ENCODE measurements around the gene B3GNT9.

Gene B3GNT9

GRCh38 chr16:67191411-67191994 lies 40.7 kb upstream of the B3GNT9 start:
- H3K9me2 ChIP-seq (replicated peaks; ENCODE audit: insufficient read depth, low read length): no peaks in the 10 kb centered on the region
- DNase-seq: no peak
- H3K4me3 ChIP-seq (ENCODE audit: low read length): peak overlapping the region; percentile 40; the same call in 1 of the 2 replicates
- peak overlapping the region; percentile 45 for H3K4me2 ChIP-seq (ENCODE audit: low read depth, low read length)
- peaks cover 42% of the 10 kb centered on the region for H3K79me2 ChIP-seq (ENCODE audit: low read length)
- no peaks in the 10 kb centered on the region for H4K20me1 ChIP-seq (ENCODE audit: insufficient read depth, low read length)
- peaks cover 10% of the 10 kb centered on the region; the same call in 1 of the 2 replicates for H3K36me3 ChIP-seq (replicated peaks; ENCODE audit: insufficient read depth, low read length)
- H3K9ac ChIP-seq (ENCODE audit: low read length): no peak overlapping the region; the same call in 1 of the 2 replicates
- peak overlapping the region; percentile 54 for H2AFZ ChIP-seq (ENCODE audit: low read length)
- TF ChIP-seq EZH2 (optimal IDR thresholded peaks at IDR 0.05; ENCODE audit: low read depth, low read length): no peak
- TF ChIP-seq EZH2phosphoT487 (IDR thresholded peaks at IDR 0.05; ENCODE audit: low read length): no peak
- no peak for TF ChIP-seq CTCF (IDR thresholded peaks at IDR 0.05; ENCODE audit: low read length)
- peaks cover 5% of the 10 kb centered on the region; the same call in 1 of the 2 replicates for H3K27me3 ChIP-seq (replicated peaks; ENCODE audit: insufficient read depth, low read length)
- no peaks in the 10 kb centered on the region for H3F3A ChIP-seq (ENCODE audit: insufficient read depth, low read length)
- H3K4me1 ChIP-seq (ENCODE audit: low read length): peaks cover 9% of the 10 kb centered on the region; the same call in 1 of the 2 replicates
- no peaks in the 10 kb centered on the region for H3K9me3 ChIP-seq (replicated peaks; ENCODE audit: insufficient read depth, low read length)
- no peak overlapping the region for H3K27ac ChIP-seq (ENCODE audit: low read length)

GRCh38 chr16:67190448-67191399 lies 39.9 kb upstream of the B3GNT9 start:
- H3K4me3 ChIP-seq (ENCODE audit: low read length): no peak overlapping the region
- no peaks in the 10 kb centered on the region for H3K9me2 ChIP-seq (replicated peaks; ENCODE audit: insufficient read depth, low read length)
- H3K27me3 ChIP-seq (replicated peaks; ENCODE audit: insufficient read depth, low read length): peaks cover 13% of the 10 kb centered on the region
- peaks cover 5% of the 10 kb centered on the region; the same call in 1 of the 2 replicates for H3K36me3 ChIP-seq (replicated peaks; ENCODE audit: insufficient read depth, low read length)
- H3K4me2 ChIP-seq (ENCODE audit: low read depth, low read length): no peak overlapping the region
- H3K79me2 ChIP-seq (ENCODE audit: low read length): peaks cover 36% of the 10 kb centered on the region
- no peaks in the 10 kb centered on the region for H4K20me1 ChIP-seq (ENCODE audit: insufficient read depth, low read length)
- DNase-seq: no peak
- peaks cover 9% of the 10 kb centered on the region; the same call in 1 of the 2 replicates for H3K4me1 ChIP-seq (ENCODE audit: low read length)
- no peaks in the 10 kb centered on the region for H3F3A ChIP-seq (ENCODE audit: insufficient read depth, low read length)
- TF ChIP-seq EZH2phosphoT487 (IDR thresholded peaks at IDR 0.05; ENCODE audit: low read length): no peak
- no peak for TF ChIP-seq EZH2 (optimal IDR thresholded peaks at IDR 0.05; ENCODE audit: low read depth, low read length)
- no peak for TF ChIP-seq CTCF (IDR thresholded peaks at IDR 0.05; ENCODE audit: low read length)
- H2AFZ ChIP-seq (ENCODE audit: low read length): peak overlapping the region; percentile 54; the same call in 1 of the 2 replicates
- H3K9me3 ChIP-seq (replicated peaks; ENCODE audit: insufficient read depth, low read length): no peaks in the 10 kb centered on the region
- H3K9ac ChIP-seq (ENCODE audit: low read length): no peak overlapping the region
- H3K27ac ChIP-seq (ENCODE audit: low read length): no peak overlapping the region

- Histone ChIP-seq H3K27me3 (replicated peaks; ENCODE audit: insufficient read depth, low read length) (peaks cover 13% of the 10 kb centered on the region), H3F3A (ENCODE audit: insufficient read depth, low read length) (no peaks in the 10 kb centered on the region), H3K79me2 (ENCODE audit: low read length) (peaks cover 30% of the 10 kb centered on the region), H3K36me3 (replicated peaks; ENCODE audit: insufficient read depth, low read length) (peaks cover 5% of the 10 kb centered on the region; the same call in 1 of the 2 replicates), H4K20me1 (ENCODE audit: insufficient read depth, low read length) (no peaks in the 10 kb centered on the region), H3K4me3 (ENCODE audit: low read length) (no peak within 1 kb of the TSS), H3K4me2 (ENCODE audit: low read depth, low read length) (no peak within 1 kb of the TSS), H3K4me1 (ENCODE audit: low read length) (peaks cover 11% of the 10 kb centered on the region), H3K27ac (ENCODE audit: low read length) (no peak within 1 kb of the TSS), H3K9ac (ENCODE audit: low read length) (no peak within 1 kb of the TSS), H3K9me3 (replicated peaks; ENCODE audit: insufficient read depth, low read length) (no peaks in the 10 kb centered on the region), H3K9me2 (replicated peaks; ENCODE audit: insufficient read depth, low read length) (no peaks in the 10 kb centered on the region), H2AFZ (ENCODE audit: low read length) (no peak within 1 kb of the TSS)
- TF ChIP-seq EZH2 (optimal IDR thresholded peaks at IDR 0.05; ENCODE audit: low read depth, low read length) (no peak), EZH2phosphoT487 (IDR thresholded peaks at IDR 0.05; ENCODE audit: low read length) (no peak), CTCF (IDR thresholded peaks at IDR 0.05; ENCODE audit: low read length) (no peak)
- DNase-seq: no peak
Observed at GRCh38 chr16:67190041-67190440, 39.2 kb upstream of the B3GNT9 start, which contains the start of gene EXOC3L1. TSS of gene EXOC3L1 (minus strand) at chr16:67190136. CDS start at chr16:67189676, 460 bp downstream.
